Sigmoid colon (tissue), 4 donors: ENCODE data around the gene FAM168A.
"Not testable (repeated sequence)": the region's sequence is repeated elsewhere in the genome, so short reads cannot be mapped to it uniquely, and the experiment has no call there.

Source experiments
- POLR2AphosphoS5 ChIP-seq, 4 donors: sonication (generic); formaldehyde crosslinking; IDR thresholded peaks; one replicate each; pipeline ENCODE4 v1.6.1; 2017; ENCODE audit warnings: antibody characterized with exemption in 4 of 4
- TF ChIP-seq, protein P1 (sequence below), 4 experiments: fragments of 450-650 bp in 3 of 4; fragments of 200-600 bp in 1 of 4; IDR thresholded peaks; one replicate each; pipeline ENCODE4 v1.5.1; 2016 to 2019; ENCODE audit warnings: antibody characterized with exemption in 4 of 4, mild to moderate bottlenecking in 3 of 4, moderate library complexity in 2 of 4

DNA sequence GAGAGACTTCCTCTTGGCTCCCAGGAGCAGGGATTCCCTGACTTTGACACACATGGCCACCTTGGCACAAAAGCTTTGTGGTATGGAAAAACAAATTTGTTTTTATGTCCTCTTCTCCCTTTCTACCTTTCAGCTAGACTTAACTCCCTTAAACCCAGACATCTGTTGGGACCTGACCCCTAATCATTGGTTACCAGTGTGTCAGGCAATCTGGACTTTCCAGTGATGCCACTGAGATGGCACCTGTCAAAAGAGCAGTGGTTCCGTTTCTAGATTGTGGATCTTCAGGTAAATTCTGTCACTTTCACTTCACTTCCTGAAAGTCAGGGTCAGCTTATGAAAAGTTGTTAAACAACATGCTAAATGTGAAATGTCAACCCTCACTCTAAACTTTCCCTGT is 17.2 kb downstream of the FAM168A start:
- TF ChIP-seq, protein P1, sequence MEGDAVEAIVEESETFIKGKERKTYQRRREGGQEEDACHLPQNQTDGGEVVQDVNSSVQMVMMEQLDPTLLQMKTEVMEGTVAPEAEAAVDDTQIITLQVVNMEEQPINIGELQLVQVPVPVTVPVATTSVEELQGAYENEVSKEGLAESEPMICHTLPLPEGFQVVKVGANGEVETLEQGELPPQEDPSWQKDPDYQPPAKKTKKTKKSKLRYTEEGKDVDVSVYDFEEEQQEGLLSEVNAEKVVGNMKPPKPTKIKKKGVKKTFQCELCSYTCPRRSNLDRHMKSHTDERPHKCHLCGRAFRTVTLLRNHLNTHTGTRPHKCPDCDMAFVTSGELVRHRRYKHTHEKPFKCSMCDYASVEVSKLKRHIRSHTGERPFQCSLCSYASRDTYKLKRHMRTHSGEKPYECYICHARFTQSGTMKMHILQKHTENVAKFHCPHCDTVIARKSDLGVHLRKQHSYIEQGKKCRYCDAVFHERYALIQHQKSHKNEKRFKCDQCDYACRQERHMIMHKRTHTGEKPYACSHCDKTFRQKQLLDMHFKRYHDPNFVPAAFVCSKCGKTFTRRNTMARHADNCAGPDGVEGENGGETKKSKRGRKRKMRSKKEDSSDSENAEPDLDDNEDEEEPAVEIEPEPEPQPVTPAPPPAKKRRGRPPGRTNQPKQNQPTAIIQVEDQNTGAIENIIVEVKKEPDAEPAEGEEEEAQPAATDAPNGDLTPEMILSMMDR (IDR thresholded peaks at IDR 0.05), result not testable (repeated sequence)
- TF ChIP-seq POLR2AphosphoS5 (IDR thresholded peaks at IDR 0.05), result not testable (repeated sequence)
